Liver (tissue), 9 donors: Measurements from ENCODE around the gene KCNG1. TPM values are rescaled to one million over a fixed set of nuclear protein-coding genes. Genes with fewer than 3 reads are reported as not detected.

ENCODE experiments used
- DNase-seq: peaks from one replicate; pipeline ENCODE4 v3.0.0-alpha.2; 2017; ENCODE audit warnings: low spot score
- H3K27ac ChIP-seq, 2 donors: one replicate each; pipeline ENCODE4 v1.7.0; 2013; ENCODE audit warnings: inconsistent platforms in 2 of 2, low read length in 2 of 2, control low read depth in 1 of 2, low read depth in 1 of 2, mild to moderate bottlenecking in 1 of 2
- H3K27me3 ChIP-seq, 4 donors: one replicate each; pipeline versions ENCODE4 v1.6.1 to v1.7.0; 2013; ENCODE audit warnings: low read length in 3 of 4, inconsistent platforms in 1 of 4, mild to moderate bottlenecking in 1 of 4, moderate library complexity in 1 of 4; ENCODE audit not compliant: control insufficient read depth in 4 of 4, insufficient read depth in 4 of 4
- H3K36me3 ChIP-seq, 4 donors: one replicate each; pipeline versions ENCODE4 v1.6.1 to v1.7.0; 2013; ENCODE audit warnings: low read length in 3 of 4, mild to moderate bottlenecking in 3 of 4, low read depth in 1 of 4, moderate library complexity in 1 of 4; ENCODE audit not compliant: control insufficient read depth in 4 of 4, insufficient read depth in 3 of 4
- H3K4me1 ChIP-seq, 4 donors: one replicate each; pipeline versions ENCODE4 v1.6.1 to v1.7.0; 2013; ENCODE audit warnings: low read length in 3 of 4, mild to moderate bottlenecking in 3 of 4, moderate library complexity in 1 of 4; ENCODE audit not compliant: control insufficient read depth in 4 of 4, insufficient read depth in 4 of 4
- H3K4me3 ChIP-seq, 3 donors: one replicate each; pipeline versions ENCODE4 v1.6.1 to v1.7.0; 2013; ENCODE audit warnings: low read length in 3 of 3, control low read depth in 1 of 3, low read depth in 1 of 3, mild to moderate bottlenecking in 1 of 3
- H3K9ac ChIP-seq, 2 donors: one replicate each; pipeline ENCODE4 v1.7.0; 2013; ENCODE audit warnings: low read length in 2 of 2, mild to moderate bottlenecking in 2 of 2, moderate library complexity in 2 of 2, control low read depth in 1 of 2, low read depth in 1 of 2
- H3K9me3 ChIP-seq, 4 donors: one replicate each; pipeline versions ENCODE4 v1.6.1 to v1.7.0; 2013; ENCODE audit warnings: low read length in 3 of 4; ENCODE audit not compliant: control insufficient read depth in 4 of 4
- FOXA1 ChIP-seq: IDR thresholded peaks from 2 replicates; pipeline ENCODE4 v1.6.1; 2016; ENCODE audit warnings: antibody characterized with exemption
- FOXA2 ChIP-seq: IDR thresholded peaks from 2 replicates; pipeline ENCODE4 v1.6.1; 2016; ENCODE audit warnings: antibody characterized with exemption
- GABPA ChIP-seq, 2 donors: IDR thresholded peaks in 1 of 2; conservative IDR thresholded peaks in 1 of 2; 2 replicates each; pipeline ENCODE4 v1.6.1; 2016; ENCODE audit warnings: antibody characterized with exemption in 2 of 2, mild to moderate bottlenecking in 1 of 2, moderate library complexity in 1 of 2
- HNF4A ChIP-seq, 2 donors: conservative IDR thresholded peaks; 2 replicates each; pipeline ENCODE4 v1.6.1; 2016; ENCODE audit warnings: antibody characterized with exemption in 2 of 2, mild to moderate bottlenecking in 2 of 2
- HNF4G ChIP-seq: IDR thresholded peaks from 2 replicates; pipeline ENCODE4 v1.6.1; 2016; ENCODE audit warnings: antibody characterized with exemption
- JUND ChIP-seq, 2 donors: IDR thresholded peaks; 2 replicates each; pipeline ENCODE4 v1.6.1; 2016; ENCODE audit warnings: antibody characterized with exemption in 2 of 2
- NR2F2 ChIP-seq: IDR thresholded peaks from 2 replicates; pipeline ENCODE4 v1.6.1; 2016; ENCODE audit warnings: antibody characterized with exemption
- RAD21 ChIP-seq, 2 donors: IDR thresholded peaks; 2 replicates each; pipeline ENCODE4 v1.6.1; 2016; ENCODE audit warnings: antibody characterized with exemption in 2 of 2, mild to moderate bottlenecking in 2 of 2
- RXRA ChIP-seq, 2 donors: IDR thresholded peaks; 2 replicates each; pipeline ENCODE4 v1.6.1; 2017 to 2018; ENCODE audit warnings: antibody characterized with exemption in 2 of 2, mild to moderate bottlenecking in 1 of 2
- SP1 ChIP-seq: IDR thresholded peaks from 2 replicates; pipeline ENCODE4 v1.6.1; 2018; ENCODE audit warnings: antibody characterized with exemption, mild to moderate bottlenecking
- TAF1 ChIP-seq: conservative IDR thresholded peaks from 2 replicates; pipeline ENCODE4 v1.6.1; 2016; ENCODE audit warnings: antibody characterized with exemption, mild to moderate bottlenecking
- YY1 ChIP-seq: IDR thresholded peaks from 2 replicates; pipeline ENCODE4 v1.6.1; 2016; ENCODE audit warnings: antibody characterized with exemption, mild to moderate bottlenecking
- WGBS: extraction: QIAGEN DNeasy Blood & Tissue Kit; methylation state at CpG from one replicate; pipeline ENCODE4 v1.1.7; 2013; 5-methylcytosine and 5-hydroxymethylcytosine counted together
- polyA plus RNA-seq, 2 donors: library from polyadenylated mRNA; stranded (reverse) in 1 of 2; unstranded in 1 of 2; fragments of 200-250 nt in 1 of 2; fragments of >200 nt in 1 of 2; fragmentation: Nextera tagmentation in 1 of 2; extraction: Ambion mirVana in 1 of 2; gene quantifications; one replicate each; pipeline versions ENCODE4 v1.2.1 to v1.2.3, GENCODE V29; 2013 to 2015
- total RNA-seq, 2 donors: library from RNA; depleted of rRNA; stranded (reverse); fragments of >200 nt; gene quantifications; one replicate each; pipeline ENCODE4 v1.2.3, GENCODE V29; 2014
- TF ChIP-seq, protein P1 (sequence below): IDR thresholded peaks from 2 replicates; pipeline ENCODE4 v1.6.1; 2016; ENCODE audit warnings: antibody characterized with exemption
- TF ChIP-seq, protein P2 (sequence below): IDR thresholded peaks from 2 replicates; pipeline ENCODE4 v1.6.1; 2016; ENCODE audit warnings: antibody characterized with exemption
- TF ChIP-seq, protein P3 (sequence below): IDR thresholded peaks from 2 replicates; pipeline ENCODE4 v1.6.1; 2016; ENCODE audit warnings: antibody characterized with exemption
- TF ChIP-seq, protein P4 (sequence below): fragments of 150-350 bp; IDR thresholded peaks from 2 replicates; pipeline ENCODE4 v1.5.1; 2017; ENCODE audit warnings: improper control_type of control experiment, low read depth, low read length; ENCODE audit not compliant: missing input control
- TF ChIP-seq, protein P5 (sequence below): IDR thresholded peaks from 2 replicates; pipeline ENCODE4 v1.6.1; 2016; ENCODE audit warnings: antibody characterized with exemption, mild to moderate bottlenecking
- donor health status: healthy.
- donor health status: healthy.
- donor health status: healthy.
- donor health status: healthy.
- donor health status: healthy.

The KCNG1 gene
- total and polyA plus RNA-seq, 4 donors: 0.08 to 0.24 (median 0.14) TPM; not detected in 1

DNA sequence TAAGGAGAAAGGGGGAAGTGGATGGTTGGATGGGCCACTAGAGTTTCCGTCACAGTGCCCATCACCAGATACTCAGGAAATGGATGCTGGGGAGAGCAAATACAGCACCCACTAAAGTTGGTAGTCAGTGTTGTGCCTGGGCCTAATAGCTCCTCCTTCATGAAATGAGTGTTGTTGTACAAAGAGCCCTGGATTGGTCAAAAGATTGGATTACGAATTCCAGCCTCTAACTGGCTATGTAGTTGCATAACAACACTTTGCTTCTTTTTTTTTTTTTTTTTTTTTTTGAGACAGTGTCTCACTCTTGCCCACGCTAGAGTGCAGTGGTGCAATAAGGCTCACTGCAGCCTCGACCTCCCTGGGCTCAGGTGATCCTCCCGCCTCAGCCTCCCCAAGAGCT lies 27.4 kb downstream of the KCNG1 start:
- no peak for TF ChIP-seq NR2F2
- TF ChIP-seq, protein P1, sequence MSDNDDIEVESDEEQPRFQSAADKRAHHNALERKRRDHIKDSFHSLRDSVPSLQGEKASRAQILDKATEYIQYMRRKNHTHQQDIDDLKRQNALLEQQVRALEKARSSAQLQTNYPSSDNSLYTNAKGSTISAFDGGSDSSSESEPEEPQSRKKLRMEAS: no peak
- TF ChIP-seq, protein P2, sequence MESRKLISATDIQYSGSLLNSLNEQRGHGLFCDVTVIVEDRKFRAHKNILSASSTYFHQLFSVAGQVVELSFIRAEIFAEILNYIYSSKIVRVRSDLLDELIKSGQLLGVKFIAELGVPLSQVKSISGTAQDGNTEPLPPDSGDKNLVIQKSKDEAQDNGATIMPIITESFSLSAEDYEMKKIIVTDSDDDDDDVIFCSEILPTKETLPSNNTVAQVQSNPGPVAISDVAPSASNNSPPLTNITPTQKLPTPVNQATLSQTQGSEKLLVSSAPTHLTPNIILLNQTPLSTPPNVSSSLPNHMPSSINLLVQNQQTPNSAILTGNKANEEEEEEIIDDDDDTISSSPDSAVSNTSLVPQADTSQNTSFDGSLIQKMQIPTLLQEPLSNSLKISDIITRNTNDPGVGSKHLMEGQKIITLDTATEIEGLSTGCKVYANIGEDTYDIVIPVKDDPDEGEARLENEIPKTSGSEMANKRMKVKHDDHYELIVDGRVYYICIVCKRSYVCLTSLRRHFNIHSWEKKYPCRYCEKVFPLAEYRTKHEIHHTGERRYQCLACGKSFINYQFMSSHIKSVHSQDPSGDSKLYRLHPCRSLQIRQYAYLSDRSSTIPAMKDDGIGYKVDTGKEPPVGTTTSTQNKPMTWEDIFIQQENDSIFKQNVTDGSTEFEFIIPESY: no peak
- no peak for TF ChIP-seq TAF1
- TF ChIP-seq RAD21 (IDR thresholded peaks at IDR 0.05): no peak
- TF ChIP-seq SP1: no peak
- TF ChIP-seq, protein P3, sequence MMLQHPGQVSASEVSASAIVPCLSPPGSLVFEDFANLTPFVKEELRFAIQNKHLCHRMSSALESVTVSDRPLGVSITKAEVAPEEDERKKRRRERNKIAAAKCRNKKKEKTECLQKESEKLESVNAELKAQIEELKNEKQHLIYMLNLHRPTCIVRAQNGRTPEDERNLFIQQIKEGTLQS: no peak
- TF ChIP-seq FOXA1: no peak
- TF ChIP-seq JUND (IDR thresholded peaks at IDR 0.05): no peak
- no peak for TF ChIP-seq YY1
- TF ChIP-seq HNF4G: no peak
- TF ChIP-seq RXRA (IDR thresholded peaks at IDR 0.05): no peak
- TF ChIP-seq GABPA (IDR thresholded peaks at IDR 0.05 in 1 of 2, conservative IDR thresholded peaks at IDR 0.05 in 1 of 2): no peak
- no peak for TF ChIP-seq FOXA2
- no peak for TF ChIP-seq HNF4A (conservative IDR thresholded peaks at IDR 0.05)
- H3K36me3 ChIP-seq: no peaks in the 10 kb centered on the region
- H3K9me3 ChIP-seq: no peaks in the 10 kb centered on the region
- no peak overlapping the region for H3K9ac ChIP-seq
- H3K27me3 ChIP-seq: no peaks in the 10 kb centered on the region
- DNase-seq: no peak
- no peaks in the 10 kb centered on the region for H3K4me1 ChIP-seq
- H3K27ac ChIP-seq: no peak overlapping the region
- 86% methylated on average over 5 of the region's 5 CpGs for WGBS
- H3K4me3 ChIP-seq: no peak overlapping the region

DNA sequence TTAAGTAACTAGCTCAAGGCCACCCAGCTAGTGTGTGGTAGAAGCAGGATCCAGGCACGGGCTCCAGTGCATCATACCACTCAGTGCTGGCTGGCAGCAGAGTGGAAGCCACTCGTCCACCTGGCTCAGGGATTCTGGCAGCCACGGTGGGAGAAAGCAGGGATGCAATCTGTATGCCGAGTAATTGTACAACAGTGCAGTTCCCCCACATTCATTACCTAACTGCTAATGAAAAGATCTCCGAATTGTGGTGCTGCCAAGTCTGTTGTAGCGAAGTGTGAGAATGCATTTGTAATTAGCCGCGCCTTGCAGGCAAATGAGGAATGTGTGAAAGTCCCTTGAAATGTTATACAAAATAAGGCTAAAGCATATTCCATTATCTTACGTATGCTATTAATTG lies 29.0 kb downstream of the KCNG1 start:
- H3K9ac ChIP-seq: no peak overlapping the region
- H3K36me3 ChIP-seq: no peaks in the 10 kb centered on the region
- H3K9me3 ChIP-seq: no peaks in the 10 kb centered on the region
- no peak for DNase-seq
- H3K4me3 ChIP-seq: no peak overlapping the region
- H3K4me1 ChIP-seq: no peaks in the 10 kb centered on the region
- TF ChIP-seq NR2F2 (no peak), GABPA (IDR thresholded peaks at IDR 0.05 in 1 of 2, conservative IDR thresholded peaks at IDR 0.05 in 1 of 2) (no peak), TAF1 (no peak), HNF4G (no peak), HNF4A (conservative IDR thresholded peaks at IDR 0.05) (no peak), JUND (IDR thresholded peaks at IDR 0.05) (no peak), FOXA1 (no peak)
- TF ChIP-seq, protein P2: no peak
- TF ChIP-seq, protein P4, sequence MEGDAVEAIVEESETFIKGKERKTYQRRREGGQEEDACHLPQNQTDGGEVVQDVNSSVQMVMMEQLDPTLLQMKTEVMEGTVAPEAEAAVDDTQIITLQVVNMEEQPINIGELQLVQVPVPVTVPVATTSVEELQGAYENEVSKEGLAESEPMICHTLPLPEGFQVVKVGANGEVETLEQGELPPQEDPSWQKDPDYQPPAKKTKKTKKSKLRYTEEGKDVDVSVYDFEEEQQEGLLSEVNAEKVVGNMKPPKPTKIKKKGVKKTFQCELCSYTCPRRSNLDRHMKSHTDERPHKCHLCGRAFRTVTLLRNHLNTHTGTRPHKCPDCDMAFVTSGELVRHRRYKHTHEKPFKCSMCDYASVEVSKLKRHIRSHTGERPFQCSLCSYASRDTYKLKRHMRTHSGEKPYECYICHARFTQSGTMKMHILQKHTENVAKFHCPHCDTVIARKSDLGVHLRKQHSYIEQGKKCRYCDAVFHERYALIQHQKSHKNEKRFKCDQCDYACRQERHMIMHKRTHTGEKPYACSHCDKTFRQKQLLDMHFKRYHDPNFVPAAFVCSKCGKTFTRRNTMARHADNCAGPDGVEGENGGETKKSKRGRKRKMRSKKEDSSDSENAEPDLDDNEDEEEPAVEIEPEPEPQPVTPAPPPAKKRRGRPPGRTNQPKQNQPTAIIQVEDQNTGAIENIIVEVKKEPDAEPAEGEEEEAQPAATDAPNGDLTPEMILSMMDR: no peak
- TF ChIP-seq, protein P5, sequence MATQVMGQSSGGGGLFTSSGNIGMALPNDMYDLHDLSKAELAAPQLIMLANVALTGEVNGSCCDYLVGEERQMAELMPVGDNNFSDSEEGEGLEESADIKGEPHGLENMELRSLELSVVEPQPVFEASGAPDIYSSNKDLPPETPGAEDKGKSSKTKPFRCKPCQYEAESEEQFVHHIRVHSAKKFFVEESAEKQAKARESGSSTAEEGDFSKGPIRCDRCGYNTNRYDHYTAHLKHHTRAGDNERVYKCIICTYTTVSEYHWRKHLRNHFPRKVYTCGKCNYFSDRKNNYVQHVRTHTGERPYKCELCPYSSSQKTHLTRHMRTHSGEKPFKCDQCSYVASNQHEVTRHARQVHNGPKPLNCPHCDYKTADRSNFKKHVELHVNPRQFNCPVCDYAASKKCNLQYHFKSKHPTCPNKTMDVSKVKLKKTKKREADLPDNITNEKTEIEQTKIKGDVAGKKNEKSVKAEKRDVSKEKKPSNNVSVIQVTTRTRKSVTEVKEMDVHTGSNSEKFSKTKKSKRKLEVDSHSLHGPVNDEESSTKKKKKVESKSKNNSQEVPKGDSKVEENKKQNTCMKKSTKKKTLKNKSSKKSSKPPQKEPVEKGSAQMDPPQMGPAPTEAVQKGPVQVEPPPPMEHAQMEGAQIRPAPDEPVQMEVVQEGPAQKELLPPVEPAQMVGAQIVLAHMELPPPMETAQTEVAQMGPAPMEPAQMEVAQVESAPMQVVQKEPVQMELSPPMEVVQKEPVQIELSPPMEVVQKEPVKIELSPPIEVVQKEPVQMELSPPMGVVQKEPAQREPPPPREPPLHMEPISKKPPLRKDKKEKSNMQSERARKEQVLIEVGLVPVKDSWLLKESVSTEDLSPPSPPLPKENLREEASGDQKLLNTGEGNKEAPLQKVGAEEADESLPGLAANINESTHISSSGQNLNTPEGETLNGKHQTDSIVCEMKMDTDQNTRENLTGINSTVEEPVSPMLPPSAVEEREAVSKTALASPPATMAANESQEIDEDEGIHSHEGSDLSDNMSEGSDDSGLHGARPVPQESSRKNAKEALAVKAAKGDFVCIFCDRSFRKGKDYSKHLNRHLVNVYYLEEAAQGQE: no peak
- TF ChIP-seq, protein P1: no peak
- TF ChIP-seq, protein P3: no peak
- H3K27me3 ChIP-seq: no peaks in the 10 kb centered on the region
- no peak overlapping the region for H3K27ac ChIP-seq
- WGBS: 75% methylated on average over 9 of the region's 9 CpGs
